NCI-H446 (cell line): Measurements from ENCODE around the gene USP9X.
"Not testable (repeated sequence)": the region's sequence is repeated elsewhere in the genome, so short reads cannot be mapped to it uniquely, and the experiment has no call there.

Experiments used
- DNase-seq, 2 experiments: peaks; one replicate each; lab custom pipeline; 2025; lab: John Stamatoyannopoulos, UW

The USP9X gene

DNA sequence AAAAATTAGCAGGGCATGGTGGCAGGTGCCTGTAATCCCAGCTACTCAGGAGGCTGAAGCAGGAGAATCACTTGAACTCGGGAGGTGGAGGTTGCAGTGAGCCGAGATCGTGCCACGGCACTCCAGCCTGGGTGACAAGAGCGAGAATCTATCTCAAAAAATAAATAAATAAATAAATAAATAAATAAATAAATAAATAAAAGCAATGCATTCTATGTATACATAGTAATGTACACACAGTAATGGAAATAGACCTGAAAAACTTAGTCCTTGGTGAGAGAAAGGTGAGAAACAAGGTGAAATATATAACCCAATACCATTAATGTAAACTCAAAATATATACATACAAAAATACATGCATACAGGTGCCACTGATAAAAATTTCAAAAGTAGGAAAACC lies 197.1 kb downstream of the USP9X start:
- DNase-seq = not testable (repeated sequence)

DNA sequence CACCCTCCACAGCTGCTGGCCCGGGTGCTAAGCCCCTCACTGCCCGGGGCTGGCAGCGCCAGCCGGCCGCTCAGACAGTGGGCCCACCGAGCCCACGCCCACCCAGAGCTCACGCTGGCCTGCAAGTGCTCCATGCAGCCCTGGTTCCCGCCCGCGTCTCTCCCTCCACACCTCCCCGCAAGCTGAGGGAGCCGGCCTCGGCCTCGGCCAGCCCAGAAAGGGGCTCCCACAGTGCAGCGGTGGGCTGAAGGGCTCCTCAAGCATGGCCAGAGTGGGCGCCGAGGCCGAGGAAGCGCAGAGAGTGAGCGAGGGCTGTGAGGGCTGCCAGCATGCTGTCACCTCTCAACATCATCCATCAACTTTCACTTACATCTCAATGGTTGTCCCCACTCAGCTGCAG lies 200.7 kb downstream of the USP9X start:
- not testable (repeated sequence) for DNase-seq
